ENCODE measurements around the gene PDE8A. TPM values are rescaled to one million over a fixed set of nuclear protein-coding genes. Genes with fewer than 3 reads are reported as not detected.

Gene PDE8A
- total and polyA plus RNA-seq, 2 of the 13 experiments (the other 11 are each of a cell fraction or from before 2014, with no cell fraction given), result 26.3 to 48.5 TPM

- H3K36me3 ChIP-seq (replicated peaks in 1 of 2; ENCODE audit: control insufficient read depth in 1 of 2, insufficient read depth in 2 of 2, low read length in 2 of 2), result peaks cover 17 to 76% of the 10 kb centered on the region in 2 experiments
- ATAC-seq (no peak), FAIRE-seq (no peak), DNase-seq (ENCODE audit: low spot score) (no peak)
- no peak overlapping the region for H3K4me3 ChIP-seq (replicated peaks in 1 of 3; ENCODE audit: insufficient read depth in 1 of 3, low read depth in 2 of 3, low read length in 3 of 3)
- ChIA-PET CTCF (ENCODE audit: low intra/inter-chr PET ratio, low total read pairs) (no interaction called here), POLR2A (no interaction called here)
- intact Hi-C loops (cut with micrococcal nuclease; ENCODE audit: unreplicated experiment) (no loop called here), in situ Hi-C loops (cut with HindIII; ENCODE audit: extremely low pct_ligation_motif_present, low pct_unique_long_range_greater_than_20kb) (no loop called here)
- H3K9ac ChIP-seq (ENCODE audit: insufficient read depth, low read depth, low read length), result no peak overlapping the region
- TF ChIP-seq SP1 (IDR thresholded peaks at IDR 0.05), result no peak
- TF ChIP-seq SP1 (CRISPR knock-in tag; IDR thresholded peaks at IDR 0.05), result no peak
- TF ChIP-seq ZNF782 (CRISPR knock-in tag; IDR thresholded peaks at IDR 0.05; ENCODE audit: borderline replicate concordance), result no peak
- no peak for TF ChIP-seq ZNF367 (CRISPR knock-in tag; IDR thresholded peaks at IDR 0.05; ENCODE audit: borderline replicate concordance)
- no peak for TF ChIP-seq ZNF264 (CRISPR knock-in tag; IDR thresholded peaks at IDR 0.05)
- no peak for TF ChIP-seq RBAK (CRISPR knock-in tag; IDR thresholded peaks at IDR 0.05)
- no peak for TF ChIP-seq ZKSCAN1 (IDR thresholded peaks at IDR 0.05; ENCODE audit: low read length)
- H3K79me2 ChIP-seq (ENCODE audit: insufficient read depth, low read length), result no peaks in the 10 kb centered on the region
- H3K4me2 ChIP-seq (ENCODE audit: low read depth, low read length), result no peak overlapping the region
- 98% methylated on average over 4 of the region's 4 CpGs for WGBS (ENCODE audit: low lambda C conversion rate)
- BruUV-seq (replicated peaks), result no TSS peak
- H3K27me3 ChIP-seq (ENCODE audit: control insufficient read depth in 1 of 2, insufficient read depth in 2 of 2, low read length in 2 of 2), result no peaks in the 10 kb centered on the region
- no peak overlapping the region for H2AFZ ChIP-seq (ENCODE audit: low read length)
- H3K27ac ChIP-seq (ENCODE audit: extremely low read length, insufficient read depth, low read length), result no peak overlapping the region
- no peaks in the 10 kb centered on the region for H4K20me1 ChIP-seq (ENCODE audit: insufficient read depth, low read length)
- no peaks in the 10 kb centered on the region for H3K9me3 ChIP-seq (ENCODE audit: low read length)
- 0 out of 2 replicates have a peak, but pooled peaks cover 12% of the 10 kb centered on the region for H3K4me1 ChIP-seq (ENCODE audit: insufficient read depth, low read length)
Measured at GRCh38 chr15:85118173-85118572, 136.5 kb downstream of the PDE8A start.

GRCh38 chr15:85118581-85118980 is 136.9 kb downstream of the PDE8A start:
- Histone ChIP-seq H3K36me3 (replicated peaks in 1 of 2; ENCODE audit: control insufficient read depth in 1 of 2, insufficient read depth in 2 of 2, low read length in 2 of 2) (peaks cover 16 to 73% of the 10 kb centered on the region in 2 experiments), H4K20me1 (ENCODE audit: insufficient read depth, low read length) (no peaks in the 10 kb centered on the region), H3K27me3 (ENCODE audit: control insufficient read depth in 1 of 2, insufficient read depth in 2 of 2, low read length in 2 of 2) (no peaks in the 10 kb centered on the region), H3K4me1 (ENCODE audit: insufficient read depth, low read length) (0 out of 2 replicates have a peak, but pooled peaks cover 12% of the 10 kb centered on the region), H3K9me3 (ENCODE audit: low read length) (no peaks in the 10 kb centered on the region), H3K79me2 (ENCODE audit: insufficient read depth, low read length) (no peaks in the 10 kb centered on the region), H3K4me3 (replicated peaks in 1 of 3; ENCODE audit: insufficient read depth in 1 of 3, low read depth in 2 of 3, low read length in 3 of 3) (no peak overlapping the region), H2AFZ (ENCODE audit: low read length) (no peak overlapping the region), H3K4me2 (ENCODE audit: low read depth, low read length) (no peak overlapping the region), H3K9ac (ENCODE audit: insufficient read depth, low read depth, low read length) (no peak overlapping the region), H3K27ac (ENCODE audit: extremely low read length, insufficient read depth, low read length) (no peak overlapping the region)
- FAIRE-seq, result no peak
- POLR2A ChIA-PET, result no interaction called here
- intact Hi-C loops (cut with micrococcal nuclease; ENCODE audit: unreplicated experiment), result no loop called here
- 100% methylated on average over 2 of the region's 2 CpGs for WGBS (ENCODE audit: low lambda C conversion rate)
- DNase-seq (ENCODE audit: low spot score), result no peak
- TF ChIP-seq ZNF770 (CRISPR knock-in tag; IDR thresholded peaks at IDR 0.05) (no peak), HOXA7 (CRISPR knock-in tag; IDR thresholded peaks at IDR 0.05) (no peak), ZFP41 (CRISPR knock-in tag; IDR thresholded peaks at IDR 0.05; ENCODE audit: borderline replicate concordance) (no peak), ATAD3A (CRISPR knock-in tag; IDR thresholded peaks at IDR 0.05) (no peak), ZNF558 (CRISPR knock-in tag; IDR thresholded peaks at IDR 0.05; ENCODE audit: borderline replicate concordance) (no peak), SMYD3 (CRISPR knock-in tag; IDR thresholded peaks at IDR 0.05) (no peak), JDP2 (CRISPR knock-in tag; IDR thresholded peaks at IDR 0.05; ENCODE audit: borderline replicate concordance) (no peak)
- ATAC-seq, result no peak
- in situ Hi-C loops (cut with HindIII; ENCODE audit: extremely low pct_ligation_motif_present, low pct_unique_long_range_greater_than_20kb), result no loop called here
- CTCF ChIA-PET (ENCODE audit: low intra/inter-chr PET ratio, low total read pairs), result no interaction called here
- no TSS peak for BruUV-seq (replicated peaks)
